HepG2 (cell line): Measurements from ENCODE around the gene C1orf116. TPM values are rescaled to one million over a fixed set of nuclear protein-coding genes. Genes with fewer than 3 reads are reported as not detected.

Experiments used
- ATAC-seq: fragments of 200-7000 bp; cut with Tn5 transposase; 3 replicates; pipeline ENCODE4 v1.9.1; 2020; ENCODE audit warnings: mild to moderate bottlenecking, moderate library complexity
- BruUV-seq: library from RNA; stranded (reverse); fragments of 400-500 nt; replicated peaks from 2 replicates; lab custom pipeline; 2021; lab: Mats Ljungman, UMichigan
- CTCF ChIA-PET: fragments of 300-600 bp; formaldehyde crosslinking; extraction: SDS; loops from one replicate; lab custom pipeline; 2021; ENCODE audit warnings: low total read pairs, inconsistent platforms, low intra/inter-chr PET ratio; lab: Yijun Ruan, JAX
- POLR2A ChIA-PET: fragments of 350-600 bp; sonication (Branson Sonifier 250); formaldehyde crosslinking; loops from one replicate; lab custom pipeline; 2020; ENCODE audit warnings: antibody characterized with exemption, inconsistent platforms; lab: Yijun Ruan, JAX
- DNase-seq: peaks from one replicate; pipeline ENCODE4 v3.0.0-alpha.2; 2015; ENCODE audit warnings: low spot score
- FAIRE-seq: peaks from 3 replicates; lab custom pipeline; 2011; peaks lifted over from hg19 to GRCh38; lab: Jason Lieb, UNC
- H2AFZ ChIP-seq: one replicate; pipeline ENCODE4 v1.6.1; 2011; ENCODE audit warnings: low read length, inconsistent platforms
- H3K27ac ChIP-seq: fragments of 300-600 bp; 3 replicates; pipeline ENCODE4 v1.8.0; 2011; ENCODE audit warnings: mixed run types, mild to moderate bottlenecking, mixed read lengths, low read length, inconsistent platforms; ENCODE audit not compliant: insufficient read depth; ENCODE audit errors: extremely low read length
- H3K27me3 ChIP-seq, 2 experiments: fragments of 200-600 bp in 1 of 2; 2 replicates in 1 of 2; 3 replicates in 1 of 2; pipeline versions ENCODE4 v1.6.0 to v1.8.0; 2011; ENCODE audit warnings: low read length in 2 of 2, mild to moderate bottlenecking in 2 of 2, moderate library complexity in 2 of 2, inconsistent platforms in 1 of 2; ENCODE audit not compliant: insufficient read depth in 2 of 2, control insufficient read depth in 1 of 2
- H3K36me3 ChIP-seq, 2 experiments: fragments of 200-600 bp in 1 of 2; replicated peaks in 1 of 2; 2 replicates in 1 of 2; 3 replicates in 1 of 2; pipeline versions ENCODE4 v1.5.1 to v1.8.0; 2011; ENCODE audit warnings: low read length in 2 of 2, inconsistent platforms in 1 of 2; ENCODE audit not compliant: insufficient read depth in 2 of 2, control insufficient read depth in 1 of 2
- H3K4me1 ChIP-seq: 2 replicates; pipeline ENCODE4 v1.5.1; 2012; ENCODE audit warnings: low read length, inconsistent platforms; ENCODE audit not compliant: insufficient read depth
- H3K4me2 ChIP-seq: 2 replicates; pipeline ENCODE4 v1.6.0; 2011; ENCODE audit warnings: low read depth, low read length, inconsistent platforms
- H3K4me3 ChIP-seq, 3 experiments: fragments of 200-600 bp in 1 of 3; sonication (generic), shearing (Covaris generic) in 1 of 3; replicated peaks in 1 of 3; 2 replicates each; pipeline ENCODE4 v1.5.1; 2011 to 2016; ENCODE audit warnings: low read length in 3 of 3, inconsistent platforms in 2 of 3, low read depth in 2 of 3, mild to moderate bottlenecking in 2 of 3, control low read depth in 1 of 3, mixed read lengths in 1 of 3; ENCODE audit not compliant: insufficient read depth in 1 of 3
- H3K79me2 ChIP-seq: one replicate; pipeline ENCODE4 v1.6.1; 2011; ENCODE audit warnings: low read length, inconsistent platforms; ENCODE audit not compliant: insufficient read depth
- H3K9ac ChIP-seq: 2 replicates; pipeline ENCODE4 v1.6.0; 2011; ENCODE audit warnings: mild to moderate bottlenecking, low read depth, low read length, inconsistent platforms; ENCODE audit not compliant: insufficient read depth
- H3K9me3 ChIP-seq: 2 replicates; pipeline ENCODE4 v1.5.1; 2012; ENCODE audit warnings: mild to moderate bottlenecking, low read length
- H4K20me1 ChIP-seq: 2 replicates; pipeline ENCODE4 v1.6.0; 2011; ENCODE audit warnings: inconsistent platforms, mild to moderate bottlenecking, low read length, moderate library complexity; ENCODE audit not compliant: insufficient read depth
- FOSL2 ChIP-seq: sonication (generic); formaldehyde crosslinking; IDR thresholded peaks from 2 replicates; pipeline ENCODE4 v1.4.0; 2020; ENCODE audit warnings: missing genetic modification reagents
- MNT ChIP-seq: fragments of 450-650 bp; IDR thresholded peaks from 2 replicates; pipeline ENCODE4 v1.6.1; 2016
- NFIB ChIP-seq: sonication (generic); formaldehyde crosslinking; IDR thresholded peaks from 2 replicates; pipeline ENCODE4 v1.9.0; 2021; ENCODE audit warnings: missing genetic modification reagents, mild to moderate bottlenecking, borderline replicate concordance
- PLRG1 ChIP-seq: fragments of 450-650 bp; conservative IDR thresholded peaks from 2 replicates; pipeline ENCODE4 v1.6.1; 2016
- RBFOX2 ChIP-seq: fragments of 200-400 bp; formaldehyde crosslinking; IDR thresholded peaks from 2 replicates; pipeline ENCODE4 v1.6.1; 2017; ENCODE audit warnings: low read depth, mild to moderate bottlenecking, low read length
- SATB2 ChIP-seq: sonication (generic); formaldehyde crosslinking; IDR thresholded peaks from 2 replicates; pipeline ENCODE4 v1.5.0; 2020; ENCODE audit warnings: missing genetic modification reagents
- U2AF1 ChIP-seq: fragments of 200-400 bp; formaldehyde crosslinking; optimal IDR thresholded peaks from 2 replicates; pipeline ENCODE3; 2017; ENCODE audit warnings: mild to moderate bottlenecking, low read depth, low read length
- ZKSCAN8 ChIP-seq: IDR thresholded peaks from 2 replicates; pipeline ENCODE4 v1.6.1; 2016; ENCODE audit warnings: borderline replicate concordance, missing genetic modification reagents, missing compliant biosample characterization
- ZNF292 ChIP-seq: sonication (generic); formaldehyde crosslinking; IDR thresholded peaks from 2 replicates; pipeline ENCODE4 v1.8.1; 2022; ENCODE audit warnings: mild to moderate bottlenecking, low read depth, missing genetic modification reagents, borderline replicate concordance
- ZNF567 ChIP-seq: sonication (generic); formaldehyde crosslinking; IDR thresholded peaks from 2 replicates; pipeline ENCODE4 v1.8.1; 2023; ENCODE audit warnings: mild to moderate bottlenecking, missing genetic modification reagents, borderline replicate concordance
- WGBS: methylation state at CpG from one replicate; pipeline ENCODE4 v1.1.6; 2017; ENCODE audit warnings: low lambda C conversion rate; 5-methylcytosine and 5-hydroxymethylcytosine counted together
- in situ Hi-C: cut with HindIII; loops from 2 replicates; pipeline ENCODE4 v1.10.0; 2017; ENCODE audit warnings: low pct_unique_long_range_greater_than_20kb; ENCODE audit not compliant: extremely low pct_ligation_motif_present
- intact Hi-C: fragments of 100-400 bp; cut with micrococcal nuclease; formaldehyde crosslinking; loops from one replicate; pipeline ENCODE4 v1.10.0; 2022; ENCODE audit not compliant: unreplicated experiment
- polyA plus RNA-seq, 8 experiments: library from polyadenylated mRNA; depleted of rRNA in 3 of 8; stranded (reverse) in 7 of 8; unstranded in 1 of 8; fragments of >200 nt; fragmentation: Illumina TruSeq in 4 of 8; extraction: Trizol in 4 of 8; gene quantifications; 2 replicates each; pipeline versions ENCODE4 v1.2.1 to v1.2.3, GENCODE V29; 2011 to 2016; ENCODE audit warnings: low read depth in 4 of 8, missing spikeins in 1 of 8, mixed read lengths in 1 of 8; ENCODE audit not compliant: insufficient read depth in 1 of 8
- total RNA-seq, 5 experiments: library from RNA; depleted of rRNA; stranded (reverse); fragments of >200 nt; fragmentation: Illumina TruSeq; extraction: Trizol; gene quantifications; 2 replicates each; pipeline ENCODE4 v1.2.3, GENCODE V29; 2016; ENCODE audit warnings: low read depth in 1 of 5

C1orf116 gene
- total and polyA plus RNA-seq, 2 of the 13 experiments (the other 11 are each of a cell fraction or from before 2014, with no cell fraction given), result 0.51 to 0.95 TPM

GRCh38 chr1:207031632-207032264 lies 808 bp downstream of the C1orf116 start:
- WGBS, result 11% methylated on average over 7 of the region's 7 CpGs
- ChIA-PET POLR2A (interaction anchor here (1.1 to 3.1 kb wide), 6 partner anchors 7 to 21 kb away, joined by 4 to 25 read pairs (median 6); partner anchors contain the start of genes PFKFB2 and YOD1), CTCF (no interaction called here)
- in situ Hi-C loops (no loop called here), intact Hi-C loops (loop anchor here (2.0 kb wide), 1 partner anchor 19 kb away; the partner anchor contains the start of gene YOD1)
- Histone ChIP-seq H3K4me1 (peaks cover 77% of the 10 kb centered on the region), H4K20me1 (no peaks in the 10 kb centered on the region), H3K9me3 (no peaks in the 10 kb centered on the region), H3K27ac (no peak overlapping the region), H2AFZ (no peak overlapping the region), H3K4me2 (peak overlapping the region; percentile 85), H3K27me3 (no peaks in the 10 kb centered on the region), H3K79me2 (no peaks in the 10 kb centered on the region), H3K36me3 (no peaks in the 10 kb centered on the region), H3K4me3 (peak overlapping the region; percentile 42 to 55 (median 54)), H3K9ac (peak overlapping the region; percentile 12)
- ATAC-seq, result peak; percentile 20
- FAIRE-seq, result no peak
- BruUV-seq, result no TSS peak
- DNase-seq, result peak; percentile 39
- TF ChIP-seq ZNF292 (0 out of 2 replicates have a peak, but pooled peaks have one; percentile 11), ZNF567 (CRISPR knock-in tag) (no peak), SATB2 (no peak), ZKSCAN8 (CRISPR knock-in tag) (0 out of 2 replicates have a peak, but pooled peaks have one; percentile 16), FOSL2 (CRISPR knock-in tag) (0 out of 2 replicates have a peak, but pooled peaks have one; percentile 22)

DNA sequence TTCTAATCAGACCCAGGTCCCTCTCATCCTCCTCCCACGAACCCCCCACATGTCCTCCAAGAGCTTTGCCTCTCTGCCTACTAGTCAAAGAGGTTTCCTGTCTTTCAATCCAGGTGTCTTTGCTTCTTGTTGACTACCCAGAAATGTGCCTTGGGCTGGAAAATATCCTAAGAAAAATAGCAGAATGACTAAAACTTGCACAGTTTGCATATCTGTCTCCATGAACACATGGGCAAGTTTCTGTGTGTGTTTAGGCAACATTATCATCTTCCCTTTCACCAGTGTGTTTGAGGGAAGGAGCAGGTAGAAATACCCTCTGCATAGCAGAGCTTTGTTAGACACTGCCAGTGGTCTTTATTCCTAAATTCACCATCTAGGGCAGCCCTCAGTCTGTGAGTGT lies 1.5 kb downstream of the C1orf116 start:
- H3K27ac ChIP-seq, result no peak overlapping the region
- CTCF ChIA-PET, result no interaction called here

More for the DNA sequence above, 1.5 kb downstream of the C1orf116 start:
- no peaks in the 10 kb centered on the region for H3K27me3 ChIP-seq
- H3K79me2 ChIP-seq, result no peaks in the 10 kb centered on the region
- H3K36me3 ChIP-seq, result no peaks in the 10 kb centered on the region
- H2AFZ ChIP-seq, result no peak overlapping the region
- H3K9ac ChIP-seq, result no peak overlapping the region
- peaks cover 84% of the 10 kb centered on the region for H3K4me1 ChIP-seq
- no peaks in the 10 kb centered on the region for H4K20me1 ChIP-seq
- H3K9me3 ChIP-seq, result no peaks in the 10 kb centered on the region
- DNase-seq (no peak), FAIRE-seq (no peak), ATAC-seq (no peak)
- no peak for TF ChIP-seq MNT
- no peak for TF ChIP-seq U2AF1
- TF ChIP-seq RBFOX2, result 0 out of 2 replicates have a peak, but pooled peaks have one; percentile 3
- TF ChIP-seq PLRG1, result no peak
- TF ChIP-seq NFIB (CRISPR knock-in tag), result no peak
- H3K4me2 ChIP-seq, result peak overlapping the region; percentile 85
- intact Hi-C loops (no loop called here), in situ Hi-C loops (no loop called here)
- POLR2A ChIA-PET, result interaction anchor here (0.7 to 3.1 kb wide), 4 partner anchors 9 to 58 kb away, joined by 3 to 25 read pairs (median 14); partner anchors contain the start of genes PFKFB2 and YOD1
- peak overlapping the region in 2 of 3 experiments; percentile 29 to 54; a peak in 3 of 6 replicates for H3K4me3 ChIP-seq
- 7% methylated on average over 1 of the region's 1 CpG for WGBS
- no TSS peak for BruUV-seq
